ENCODE measurements around the gene FLNB. TPM values are rescaled to one million over a fixed set of nuclear protein-coding genes. Genes with fewer than 3 reads are reported as not detected.

The FLNB gene
- total and polyA plus RNA-seq, 2 of the 13 experiments (the other 11 are each of a cell fraction or from before 2014, with no cell fraction given) = 106 to 130 TPM

- TF ChIP-seq ARID4A (CRISPR knock-in tag; IDR thresholded peaks at IDR 0.05; ENCODE audit: borderline replicate concordance) (peak; percentile 36; the same call in 1 of the 2 replicates), ZNF737 (CRISPR knock-in tag; IDR thresholded peaks at IDR 0.05; ENCODE audit: borderline replicate concordance) (0 out of 2 replicates have a peak, but pooled peaks have one; percentile 41), ZNF781 (CRISPR knock-in tag; IDR thresholded peaks at IDR 0.05; ENCODE audit: borderline replicate concordance, not compliant biosample characterization) (peak; percentile 40), ZSCAN22 (CRISPR knock-in tag; IDR thresholded peaks at IDR 0.05) (no peak), REPIN1 (CRISPR knock-in tag; IDR thresholded peaks at IDR 0.05; ENCODE audit: borderline replicate concordance, low read depth) (peak; percentile 66; the same call in 1 of the 2 replicates), HDAC2 (CRISPR knock-in tag; IDR thresholded peaks at IDR 0.05) (peak; percentile 79), HOXA3 (CRISPR knock-in tag; IDR thresholded peaks at IDR 0.05) (peak; percentile 61; the same call in 1 of the 2 replicates), PATZ1 (CRISPR knock-in tag; IDR thresholded peaks at IDR 0.05) (0 out of 2 replicates have a peak, but pooled peaks have one; percentile 32), NONO (IDR thresholded peaks at IDR 0.05) (no peak), NONO (CRISPR knock-in tag; conservative IDR thresholded peaks at IDR 0.05) (peak; percentile 53; the same call in 1 of the 2 replicates), ZNF574 (CRISPR knock-in tag; IDR thresholded peaks at IDR 0.05) (peak; percentile 53), HOMEZ (CRISPR knock-in tag; IDR thresholded peaks at IDR 0.05; ENCODE audit: low read depth) (0 out of 2 replicates have a peak, but pooled peaks have one; percentile 42), ZNF430 (CRISPR knock-in tag; IDR thresholded peaks at IDR 0.05) (no peak), ZNF232 (CRISPR knock-in tag; IDR thresholded peaks at IDR 0.05; ENCODE audit: borderline replicate concordance) (peak; percentile 75; the same call in 1 of the 2 replicates), TBP (CRISPR knock-in tag; IDR thresholded peaks at IDR 0.05) (no peak), KLF12 (CRISPR knock-in tag; IDR thresholded peaks at IDR 0.05; ENCODE audit: borderline replicate concordance) (0 out of 2 replicates have a peak, but pooled peaks have one; percentile 35), SOX5 (CRISPR knock-in tag; IDR thresholded peaks at IDR 0.05; ENCODE audit: borderline replicate concordance) (peak; percentile 54; the same call in 1 of the 2 replicates), HNRNPUL1 (IDR thresholded peaks at IDR 0.05; ENCODE audit: low read depth, low read length) (no peak), RCOR2 (CRISPR knock-in tag; IDR thresholded peaks at IDR 0.05) (peak; percentile 64; the same call in 1 of the 2 replicates)
Observed at GRCh38 chr3:58217209-58217811, 209.1 kb downstream of the FLNB start (continued).
